Measurements from ENCODE around the gene KIAA0319L. TPM values are rescaled to one million over a fixed set of nuclear protein-coding genes. Genes with fewer than 3 reads are reported as not detected.

The KIAA0319L gene
- total RNA-seq, 2 donors from 2014 or later = 62.5 to 95.0 TPM

- no peaks in the 10 kb centered on the region for H3K27me3 ChIP-seq
- peaks cover 0 to 43% of the 10 kb centered on the region in 2 donors for H3K4me1 ChIP-seq
- no peak overlapping the region for H3K27ac ChIP-seq
- no peak overlapping the region for H3K4me3 ChIP-seq
- H3K36me3 ChIP-seq = no peaks in the 10 kb centered on the region
- DNase-seq (ENCODE audit: low spot score) = no peak
- no peaks in the 10 kb centered on the region for H3K9me3 ChIP-seq
- TF ChIP-seq CTCF (IDR thresholded peaks at IDR 0.05) = no peak
Observed at GRCh38 chr1:35507947-35508346, 49.3 kb downstream of the KIAA0319L start.

GRCh38 chr1:35506960-35507912, 50.0 kb downstream of the KIAA0319L start:
- H3K9me3 ChIP-seq = no peaks in the 10 kb centered on the region
- no peaks in the 10 kb centered on the region for H3K27me3 ChIP-seq
- TF ChIP-seq CTCF (IDR thresholded peaks at IDR 0.05) = no peak
- H3K27ac ChIP-seq = no peak overlapping the region
- no peak for DNase-seq (ENCODE audit: low spot score)
- H3K36me3 ChIP-seq = no peaks in the 10 kb centered on the region
- H3K4me3 ChIP-seq = no peak overlapping the region
- peaks cover 0 to 43% of the 10 kb centered on the region in 2 donors for H3K4me1 ChIP-seq

- Histone ChIP-seq H3K4me1 (peaks cover 0 to 43% of the 10 kb centered on the region in 2 donors), H3K4me3 (no peak overlapping the region), H3K9me3 (no peaks in the 10 kb centered on the region), H3K27me3 (no peaks in the 10 kb centered on the region), H3K27ac (no peak overlapping the region), H3K36me3 (no peaks in the 10 kb centered on the region)
- no peak for TF ChIP-seq CTCF (IDR thresholded peaks at IDR 0.05)
- no peak for DNase-seq (ENCODE audit: low spot score)
Observed at GRCh38 chr1:35505911-35506798, 51.0 kb downstream of the KIAA0319L start.

GRCh38 chr1:35502242-35502641, 55.0 kb downstream of the KIAA0319L start:
- Histone ChIP-seq H3K4me1 (peaks cover 0 to 42% of the 10 kb centered on the region in 2 donors), H3K27me3 (no peaks in the 10 kb centered on the region), H3K36me3 (no peaks in the 10 kb centered on the region), H3K27ac (no peak overlapping the region), H3K9me3 (no peaks in the 10 kb centered on the region), H3K4me3 (no peak overlapping the region)
- no peak for DNase-seq (ENCODE audit: low spot score)
- TF ChIP-seq CTCF (IDR thresholded peaks at IDR 0.05) = no peak

- no peaks in the 10 kb centered on the region for H3K9me3 ChIP-seq
- peaks cover 0 to 24% of the 10 kb centered on the region in 2 donors for H3K4me1 ChIP-seq
- no peaks in the 10 kb centered on the region for H3K36me3 ChIP-seq
- H3K4me3 ChIP-seq = no peak overlapping the region
- no peak overlapping the region for H3K27ac ChIP-seq
- DNase-seq (ENCODE audit: low spot score) = no peak
- no peaks in the 10 kb centered on the region for H3K27me3 ChIP-seq
- TF ChIP-seq CTCF (IDR thresholded peaks at IDR 0.05) = no peak
Observed at GRCh38 chr1:35500439-35500838, 56.8 kb downstream of the KIAA0319L start.
